ENCODE results near the gene KCNAB1. TPM values are rescaled to one million over a fixed set of nuclear protein-coding genes. Genes with fewer than 3 reads are reported as not detected.

Gene KCNAB1
- polyA plus RNA-seq, 1 donor (not counting 4 experiments of a cell fraction or from before 2014, with no cell fraction given) = 0.03 TPM

DNA sequence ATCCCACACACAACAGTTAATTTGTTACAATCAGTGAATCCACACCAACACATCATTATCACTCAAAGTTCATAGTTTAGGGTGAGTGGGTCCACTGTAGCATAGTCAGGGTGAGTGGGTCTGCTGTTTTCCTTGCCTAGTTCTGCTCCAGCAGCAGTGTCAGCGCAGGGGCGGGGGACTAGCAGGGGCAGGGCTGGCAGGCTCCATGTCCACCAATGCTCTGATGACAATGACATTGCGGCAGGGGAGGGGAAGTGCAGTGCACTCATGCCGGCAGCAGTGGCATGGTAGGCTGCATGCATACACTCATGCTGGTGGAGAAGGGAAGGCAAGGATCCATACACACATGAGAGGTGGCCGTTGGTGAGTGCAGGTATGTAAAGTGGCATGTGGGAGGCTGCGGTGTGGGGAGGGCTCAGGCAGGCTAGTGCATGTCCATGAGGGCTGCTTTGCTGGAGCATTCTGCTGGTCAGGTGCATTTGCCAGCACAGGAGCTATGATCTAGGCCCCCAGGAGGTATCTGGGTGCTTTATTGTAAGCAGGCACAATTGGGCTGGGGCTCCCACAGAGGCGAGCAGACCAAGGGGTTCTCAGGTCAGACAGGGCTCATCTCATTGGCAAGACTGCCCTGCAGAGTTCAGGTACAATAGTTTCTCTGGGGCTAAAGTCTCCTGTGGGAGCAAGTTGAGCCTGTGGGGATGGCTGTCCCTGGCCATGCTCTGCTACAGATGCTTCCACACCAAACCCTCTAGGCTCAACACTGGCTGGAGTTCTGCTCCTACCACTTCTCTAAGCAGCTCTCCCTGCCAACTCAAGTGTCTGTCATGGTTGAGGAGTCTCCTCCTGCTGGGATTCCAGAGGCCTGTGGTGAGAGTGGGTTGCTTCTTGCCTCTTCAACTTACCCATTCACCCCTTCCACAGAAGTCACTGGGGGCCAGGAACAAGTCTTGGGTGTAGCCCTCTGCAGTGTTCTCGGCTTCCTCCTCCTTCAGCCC, 81.3 kb downstream of the KCNAB1 start:
- Histone ChIP-seq H3K4me2 (ENCODE audit: control insufficient read depth, extremely low read depth, insufficient read depth, low read depth, low read length) (no peak overlapping the region), H3K4me3 (ENCODE audit: control insufficient read depth in 2 of 3, extremely low read depth in 1 of 3, insufficient read depth in 2 of 3, low read depth in 1 of 3, low read length in 3 of 3) (no peak overlapping the region), H3K79me2 (ENCODE audit: control insufficient read depth, insufficient read depth, low read length) (no peaks in the 10 kb centered on the region), H3K9ac (ENCODE audit: control insufficient read depth, extremely low read depth, insufficient read depth, low read length) (no peak overlapping the region), H3K4me1 (ENCODE audit: control insufficient read depth, extremely low read depth, insufficient read depth, low read length) (no peaks in the 10 kb centered on the region), H2AFZ (ENCODE audit: control insufficient read depth, low read length) (no peak overlapping the region), H3K27ac (ENCODE audit: control insufficient read depth, insufficient read depth, low read length) (no peak overlapping the region), H3K9me3 (ENCODE audit: control insufficient read depth, low read depth, low read length) (no peaks in the 10 kb centered on the region), H3K36me3 (ENCODE audit: control insufficient read depth in 2 of 2, extremely low read depth in 1 of 2, insufficient read depth in 2 of 2, low read length in 2 of 2) (no peaks in the 10 kb centered on the region), H3K9me1 (ENCODE audit: control insufficient read depth, extremely low read depth, insufficient read depth, low read length) (no peaks in the 10 kb centered on the region), H4K20me1 (ENCODE audit: control insufficient read depth, extremely low read depth, insufficient read depth, low read length) (no peaks in the 10 kb centered on the region), H3K27me3 (ENCODE audit: control insufficient read depth, extremely low read depth, insufficient read depth, low read length) (no peaks in the 10 kb centered on the region)
- dilution Hi-C loops (cut with MboI; ENCODE audit: extremely low pct_ligation_motif_present, low sequenced_read_pairs) = no loop called here
- FAIRE-seq (peak; percentile 56), DNase-seq (ENCODE audit: low read depth, low spot score) (no peak)
- TF ChIP-seq, protein P1, sequence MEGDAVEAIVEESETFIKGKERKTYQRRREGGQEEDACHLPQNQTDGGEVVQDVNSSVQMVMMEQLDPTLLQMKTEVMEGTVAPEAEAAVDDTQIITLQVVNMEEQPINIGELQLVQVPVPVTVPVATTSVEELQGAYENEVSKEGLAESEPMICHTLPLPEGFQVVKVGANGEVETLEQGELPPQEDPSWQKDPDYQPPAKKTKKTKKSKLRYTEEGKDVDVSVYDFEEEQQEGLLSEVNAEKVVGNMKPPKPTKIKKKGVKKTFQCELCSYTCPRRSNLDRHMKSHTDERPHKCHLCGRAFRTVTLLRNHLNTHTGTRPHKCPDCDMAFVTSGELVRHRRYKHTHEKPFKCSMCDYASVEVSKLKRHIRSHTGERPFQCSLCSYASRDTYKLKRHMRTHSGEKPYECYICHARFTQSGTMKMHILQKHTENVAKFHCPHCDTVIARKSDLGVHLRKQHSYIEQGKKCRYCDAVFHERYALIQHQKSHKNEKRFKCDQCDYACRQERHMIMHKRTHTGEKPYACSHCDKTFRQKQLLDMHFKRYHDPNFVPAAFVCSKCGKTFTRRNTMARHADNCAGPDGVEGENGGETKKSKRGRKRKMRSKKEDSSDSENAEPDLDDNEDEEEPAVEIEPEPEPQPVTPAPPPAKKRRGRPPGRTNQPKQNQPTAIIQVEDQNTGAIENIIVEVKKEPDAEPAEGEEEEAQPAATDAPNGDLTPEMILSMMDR (optimal IDR thresholded peaks at IDR 0.05 in 1 of 3, IDR thresholded peaks at IDR 0.05 in 1 of 3, conservative IDR thresholded peaks at IDR 0.05 in 1 of 3; ENCODE audit: extremely low read depth in 1 of 3, insufficient read depth in 2 of 3, low read length in 3 of 3) = no peak
- no peak for TF ChIP-seq EZH2 (IDR thresholded peaks at IDR 0.05; ENCODE audit: low read length)

DNA sequence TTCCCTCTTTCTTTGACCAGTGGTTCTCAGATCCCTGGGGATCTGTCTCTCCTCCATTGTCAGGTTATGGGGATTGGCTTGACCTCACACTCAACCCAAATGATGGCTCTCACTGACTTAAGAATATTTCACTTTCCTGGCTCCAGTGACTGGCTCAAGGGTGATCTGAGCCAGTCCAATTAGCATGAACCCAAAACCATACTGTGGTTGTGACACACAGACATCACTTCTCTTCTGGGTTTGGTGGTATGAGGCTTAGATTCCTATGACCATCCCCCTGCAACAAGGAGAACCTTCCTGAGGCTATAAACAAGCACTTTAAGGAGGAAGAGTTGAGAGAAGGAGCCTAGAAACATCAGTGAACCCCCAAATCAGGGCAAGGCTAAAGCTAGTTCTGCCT, 85.8 kb downstream of the KCNAB1 start:
- no peak overlapping the region for H3K9ac ChIP-seq (ENCODE audit: control insufficient read depth, extremely low read depth, insufficient read depth, low read length)
- H3K4me2 ChIP-seq (ENCODE audit: control insufficient read depth, extremely low read depth, insufficient read depth, low read depth, low read length) = no peak overlapping the region
- H3K27me3 ChIP-seq (ENCODE audit: control insufficient read depth, extremely low read depth, insufficient read depth, low read length) = no peaks in the 10 kb centered on the region
- dilution Hi-C loops (cut with MboI; ENCODE audit: extremely low pct_ligation_motif_present, low sequenced_read_pairs) = no loop called here
- no peak for DNase-seq (ENCODE audit: low read depth, low spot score)
- H4K20me1 ChIP-seq (ENCODE audit: control insufficient read depth, extremely low read depth, insufficient read depth, low read length) = no peaks in the 10 kb centered on the region
- TF ChIP-seq EZH2 (IDR thresholded peaks at IDR 0.05; ENCODE audit: low read length) = no peak
- TF ChIP-seq, protein P1 (optimal IDR thresholded peaks at IDR 0.05 in 1 of 3, IDR thresholded peaks at IDR 0.05 in 1 of 3, conservative IDR thresholded peaks at IDR 0.05 in 1 of 3; ENCODE audit: extremely low read depth in 1 of 3, insufficient read depth in 2 of 3, low read length in 3 of 3) = no peak
- no peaks in the 10 kb centered on the region for H3K79me2 ChIP-seq (ENCODE audit: control insufficient read depth, insufficient read depth, low read length)
- FAIRE-seq = no peak
- H3K4me3 ChIP-seq (ENCODE audit: control insufficient read depth in 2 of 3, extremely low read depth in 1 of 3, insufficient read depth in 2 of 3, low read depth in 1 of 3, low read length in 3 of 3) = no peak overlapping the region
- H3K9me3 ChIP-seq (ENCODE audit: control insufficient read depth, low read depth, low read length) = no peaks in the 10 kb centered on the region
- H3K4me1 ChIP-seq (ENCODE audit: control insufficient read depth, extremely low read depth, insufficient read depth, low read length) = peaks cover 3% of the 10 kb centered on the region
- H2AFZ ChIP-seq (ENCODE audit: control insufficient read depth, low read length) = no peak overlapping the region
- H3K9me1 ChIP-seq (ENCODE audit: control insufficient read depth, extremely low read depth, insufficient read depth, low read length) = no peaks in the 10 kb centered on the region
- H3K27ac ChIP-seq (ENCODE audit: control insufficient read depth, insufficient read depth, low read length) = no peak overlapping the region
- no peaks in the 10 kb centered on the region for H3K36me3 ChIP-seq (ENCODE audit: control insufficient read depth in 2 of 2, extremely low read depth in 1 of 2, insufficient read depth in 2 of 2, low read length in 2 of 2)

Measured in keratinocyte (primary cell).